GM23338 (cell line): ENCODE measurements around the gene STX10. TPM values are rescaled to one million over a fixed set of nuclear protein-coding genes. Genes with fewer than 3 reads are reported as not detected.
"Not testable (repeated sequence)": the region's sequence is repeated elsewhere in the genome, so short reads cannot be mapped to it uniquely, and the experiment has no call there.

Source experiments
- ATAC-seq: fragments of 200-7000 bp; cut with Tn5 transposase; 3 replicates; pipeline ENCODE4 v1.9.1; 2020
- DNase-seq: peaks from one replicate; pipeline ENCODE4 v3.0.0-alpha.2; 2015; ENCODE audit warnings: low spot score
- H2AFZ ChIP-seq: fragments of 200-600 bp; sonication (generic); 2 replicates; pipeline ENCODE4 v1.8.0; 2016; ENCODE audit warnings: antibody characterized with exemption, mild to moderate bottlenecking, moderate library complexity
- H3F3A ChIP-seq: fragments of 200-600 bp; sonication (generic); replicated peaks from 2 replicates; pipeline ENCODE4 v1.8.0; 2017; ENCODE audit warnings: antibody characterized with exemption, mixed run types, low read depth
- H3K27ac ChIP-seq: fragments of 200-600 bp; sonication (generic); 2 replicates; pipeline ENCODE4 v1.6.1; 2016; ENCODE audit warnings: low read depth
- H3K27me3 ChIP-seq: fragments of 200-600 bp; sonication (generic); 2 replicates; pipeline ENCODE4 v1.8.0; 2016; ENCODE audit warnings: mild to moderate bottlenecking, mixed run types, moderate library complexity; ENCODE audit not compliant: insufficient read depth
- H3K36me3 ChIP-seq: fragments of 200-600 bp; sonication (generic); 2 replicates; pipeline ENCODE4 v1.8.0; 2016; ENCODE audit warnings: mild to moderate bottlenecking; ENCODE audit not compliant: insufficient read depth
- H3K4me1 ChIP-seq: fragments of 200-600 bp; sonication (generic); 2 replicates; pipeline ENCODE4 v1.8.0; 2016; ENCODE audit warnings: mild to moderate bottlenecking, moderate library complexity; ENCODE audit not compliant: insufficient read depth
- H3K4me2 ChIP-seq: fragments of 200-600 bp; sonication (generic); 2 replicates; pipeline ENCODE4 v1.7.1; 2017; ENCODE audit warnings: mixed run types
- H3K4me3 ChIP-seq: fragments of 200-600 bp; sonication (generic); 2 replicates; pipeline ENCODE4 v1.6.1; 2016; ENCODE audit warnings: mixed run types
- H3K79me2 ChIP-seq: fragments of 200-600 bp; sonication (generic); replicated peaks from 2 replicates; pipeline ENCODE4 v1.8.0; 2017; ENCODE audit warnings: mild to moderate bottlenecking; ENCODE audit not compliant: insufficient read depth
- H3K9me2 ChIP-seq: fragments of 200-600 bp; sonication (generic); 2 replicates; pipeline ENCODE4 v1.8.0; 2017; ENCODE audit not compliant: insufficient read depth
- H4K20me1 ChIP-seq: fragments of 200-600 bp; sonication (generic); replicated peaks from 2 replicates; pipeline ENCODE4 v1.8.0; 2017; ENCODE audit warnings: mild to moderate bottlenecking; ENCODE audit not compliant: insufficient read depth
- H3K27ac Mint-ChIP-seq: 2 replicates; pipeline ENCODE4 v1.8.0; 2020; ENCODE audit warnings: inconsistent platforms, mild to moderate bottlenecking, moderate library complexity, mixed read lengths
- H3K27me3 Mint-ChIP-seq: 3 replicates; pipeline ENCODE4 v1.8.0; 2022; ENCODE audit warnings: low read depth, mild to moderate bottlenecking, moderate library complexity, mixed read lengths, inconsistent platforms; ENCODE audit not compliant: insufficient read depth, poor library complexity
- H3K36me3 Mint-ChIP-seq: 3 replicates; pipeline ENCODE4 v1.8.0; 2021; ENCODE audit warnings: low read depth, mild to moderate bottlenecking, inconsistent platforms, moderate library complexity, mixed read lengths
- H3K4me1 Mint-ChIP-seq: 3 replicates; pipeline ENCODE4 v1.8.0; 2020; ENCODE audit warnings: mild to moderate bottlenecking, inconsistent platforms, mixed read lengths
- H3K4me3 Mint-ChIP-seq: 3 replicates; pipeline ENCODE4 v1.8.0; 2021; ENCODE audit warnings: moderate library complexity, mild to moderate bottlenecking, inconsistent platforms, mixed read lengths
- H3K9me3 Mint-ChIP-seq: 3 replicates; pipeline ENCODE4 v1.8.0; 2020; ENCODE audit warnings: moderate library complexity, mild to moderate bottlenecking, inconsistent platforms, mixed read lengths
- CREB1 ChIP-seq: fragments of 250-450 bp; sonication (Bioruptor Pico); IDR thresholded peaks from 2 replicates; pipeline ENCODE4 v1.5.0; 2020; ENCODE audit warnings: low read depth, mild to moderate bottlenecking, moderate library complexity
- CTCF ChIP-seq, 2 experiments: fragments of 200-600 bp in 1 of 2; sonication (generic) in 1 of 2; conservative IDR thresholded peaks; 2 replicates each; pipeline versions ENCODE4 v1.5.1 to v1.6.1; 2016 to 2017; ENCODE audit warnings: antibody characterized with exemption in 2 of 2, low read depth in 2 of 2, mild to moderate bottlenecking in 2 of 2, moderate library complexity in 1 of 2
- EZH2 ChIP-seq: fragments of 200-600 bp; sonication (generic); IDR thresholded peaks from one replicate; pipeline ENCODE4 v1.8.0; 2017; ENCODE audit warnings: antibody characterized with exemption, mild to moderate bottlenecking, low read depth; ENCODE audit not compliant: unreplicated experiment
- EZH2phosphoT487 ChIP-seq: fragments of 200-600 bp; sonication (generic); IDR thresholded peaks from one replicate; pipeline ENCODE4 v1.8.1; 2018; ENCODE audit warnings: antibody characterized with exemption; ENCODE audit not compliant: unreplicated experiment
- JUNB ChIP-seq: IDR thresholded peaks from one replicate; pipeline ENCODE4 v1.6.1; 2016; ENCODE audit warnings: antibody characterized with exemption; ENCODE audit not compliant: unreplicated experiment
- NANOG ChIP-seq: IDR thresholded peaks from 2 replicates; pipeline ENCODE4 v1.6.1; 2016; ENCODE audit warnings: antibody characterized with exemption, borderline replicate concordance
- POLR2AphosphoS5 ChIP-seq: IDR thresholded peaks from 2 replicates; pipeline ENCODE4 v1.6.1; 2016; ENCODE audit warnings: antibody characterized with exemption, low read depth
- STAT1 ChIP-seq: IDR thresholded peaks from one replicate; pipeline ENCODE4 v1.6.1; 2016; ENCODE audit warnings: antibody characterized with exemption; ENCODE audit not compliant: unreplicated experiment
- ZNF114 ChIP-seq: fragments of 250-450 bp; sonication (Bioruptor Pico); IDR thresholded peaks from 2 replicates; pipeline ENCODE4 v1.5.0; 2020; ENCODE audit warnings: mild to moderate bottlenecking, moderate library complexity
- ZNF331 ChIP-seq: fragments of 250-450 bp; sonication (Bioruptor Pico); IDR thresholded peaks from 2 replicates; pipeline ENCODE4 v1.5.0; 2020; ENCODE audit warnings: low read depth, mild to moderate bottlenecking, moderate library complexity
- polyA plus RNA-seq: library from polyadenylated mRNA; unstranded; fragments of >200 nt; fragmentation: Nextera tagmentation; extraction: Ambion mirVana; gene quantifications from 2 replicates; pipeline ENCODE4 v1.2.1, GENCODE V29; 2016
- total RNA-seq: library from RNA; depleted of rRNA; stranded (reverse); fragments of >200 nt; shearing (Covaris generic); gene quantifications from 2 replicates; pipeline ENCODE4 v1.2.3, GENCODE V29; 2014
- TF ChIP-seq, protein P1 (sequence below): fragments of 250-450 bp; sonication (Bioruptor Pico); IDR thresholded peaks from 2 replicates; pipeline ENCODE4 v1.5.0; 2020; ENCODE audit warnings: mild to moderate bottlenecking, moderate library complexity
- TF ChIP-seq, protein P2 (sequence below): IDR thresholded peaks from one replicate; pipeline ENCODE4 v1.6.1; 2018; ENCODE audit warnings: antibody characterized with exemption; ENCODE audit not compliant: unreplicated experiment

The STX10 gene
- total and polyA plus RNA-seq, 2 experiments from 2014 or later = 42.8 to 55.9 TPM

GRCh38 chr19:13177584-13177983 lies 27.4 kb upstream of the STX10 start:
- not testable (repeated sequence) for H3K4me1 Mint-ChIP-seq, H3K4me3 Mint-ChIP-seq, H3K27ac Mint-ChIP-seq, H3K79me2 ChIP-seq, H3K27me3 ChIP-seq, H3K36me3 ChIP-seq, H3K9me3 Mint-ChIP-seq, H3K4me3 ChIP-seq, H3K9me2 ChIP-seq, H2AFZ ChIP-seq, H3K4me1 ChIP-seq, H3F3A ChIP-seq, H3K27ac ChIP-seq, H4K20me1 ChIP-seq, ATAC-seq, H3K36me3 Mint-ChIP-seq, H3K4me2 ChIP-seq, DNase-seq
- H3K27me3 Mint-ChIP-seq = peaks cover 11% of the 10 kb centered on the region

DNA sequence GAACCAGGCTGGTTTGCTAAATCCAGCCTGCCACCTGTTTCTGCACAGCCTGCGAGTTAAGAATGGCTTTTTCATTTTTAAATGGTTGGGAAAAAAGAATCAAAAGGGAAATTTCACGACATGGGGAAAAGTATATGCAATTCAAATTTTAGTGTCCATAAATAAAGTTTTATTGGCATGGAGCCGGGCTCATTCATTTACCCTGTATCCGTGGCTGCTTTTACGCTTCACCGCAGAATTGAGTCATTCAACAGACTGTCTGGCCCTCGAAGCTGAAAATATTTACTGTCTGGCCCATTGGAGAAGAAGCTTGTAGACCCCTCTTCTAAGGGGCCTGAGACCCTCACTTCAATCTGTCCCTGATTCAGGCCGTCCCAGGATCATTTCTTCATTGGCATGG lies 26.2 kb upstream of the STX10 start:
- Histone ChIP-seq H3F3A (no peaks in the 10 kb centered on the region), H4K20me1 (no peaks in the 10 kb centered on the region), H3K4me3 (no peak overlapping the region), H2AFZ (no peak overlapping the region), H3K79me2 (no peaks in the 10 kb centered on the region), H3K4me1 (no peaks in the 10 kb centered on the region), H3K27me3 (no peaks in the 10 kb centered on the region), H3K36me3 (no peaks in the 10 kb centered on the region), H3K27ac (no peak overlapping the region), H3K9me2 (no peaks in the 10 kb centered on the region), H3K4me2 (no peak overlapping the region)
- peaks cover 11% of the 10 kb centered on the region for H3K27me3 Mint-ChIP-seq
- H3K9me3 Mint-ChIP-seq = no peaks in the 10 kb centered on the region
- peaks cover 2% of the 10 kb centered on the region; the same call in 1 of the 3 replicates for H3K36me3 Mint-ChIP-seq
- ATAC-seq = no peak
- no peak overlapping the region for H3K4me3 Mint-ChIP-seq
- no peak for DNase-seq
- H3K4me1 Mint-ChIP-seq = peaks cover 11% of the 10 kb centered on the region; the same call in 2 of the 3 replicates
- no peak overlapping the region for H3K27ac Mint-ChIP-seq
- TF ChIP-seq ZNF331 (CRISPR knock-in tag) (no peak), POLR2AphosphoS5 (no peak), ZNF114 (CRISPR knock-in tag) (no peak), JUNB (no peak), CREB1 (CRISPR knock-in tag) (no peak), EZH2 (no peak), EZH2phosphoT487 (no peak), NANOG (no peak), CTCF (conservative IDR thresholded peaks at IDR 0.05; ENCODE audit: low read depth in 2 of 2) (no peak), STAT1 (no peak)
- TF ChIP-seq, protein P1, sequence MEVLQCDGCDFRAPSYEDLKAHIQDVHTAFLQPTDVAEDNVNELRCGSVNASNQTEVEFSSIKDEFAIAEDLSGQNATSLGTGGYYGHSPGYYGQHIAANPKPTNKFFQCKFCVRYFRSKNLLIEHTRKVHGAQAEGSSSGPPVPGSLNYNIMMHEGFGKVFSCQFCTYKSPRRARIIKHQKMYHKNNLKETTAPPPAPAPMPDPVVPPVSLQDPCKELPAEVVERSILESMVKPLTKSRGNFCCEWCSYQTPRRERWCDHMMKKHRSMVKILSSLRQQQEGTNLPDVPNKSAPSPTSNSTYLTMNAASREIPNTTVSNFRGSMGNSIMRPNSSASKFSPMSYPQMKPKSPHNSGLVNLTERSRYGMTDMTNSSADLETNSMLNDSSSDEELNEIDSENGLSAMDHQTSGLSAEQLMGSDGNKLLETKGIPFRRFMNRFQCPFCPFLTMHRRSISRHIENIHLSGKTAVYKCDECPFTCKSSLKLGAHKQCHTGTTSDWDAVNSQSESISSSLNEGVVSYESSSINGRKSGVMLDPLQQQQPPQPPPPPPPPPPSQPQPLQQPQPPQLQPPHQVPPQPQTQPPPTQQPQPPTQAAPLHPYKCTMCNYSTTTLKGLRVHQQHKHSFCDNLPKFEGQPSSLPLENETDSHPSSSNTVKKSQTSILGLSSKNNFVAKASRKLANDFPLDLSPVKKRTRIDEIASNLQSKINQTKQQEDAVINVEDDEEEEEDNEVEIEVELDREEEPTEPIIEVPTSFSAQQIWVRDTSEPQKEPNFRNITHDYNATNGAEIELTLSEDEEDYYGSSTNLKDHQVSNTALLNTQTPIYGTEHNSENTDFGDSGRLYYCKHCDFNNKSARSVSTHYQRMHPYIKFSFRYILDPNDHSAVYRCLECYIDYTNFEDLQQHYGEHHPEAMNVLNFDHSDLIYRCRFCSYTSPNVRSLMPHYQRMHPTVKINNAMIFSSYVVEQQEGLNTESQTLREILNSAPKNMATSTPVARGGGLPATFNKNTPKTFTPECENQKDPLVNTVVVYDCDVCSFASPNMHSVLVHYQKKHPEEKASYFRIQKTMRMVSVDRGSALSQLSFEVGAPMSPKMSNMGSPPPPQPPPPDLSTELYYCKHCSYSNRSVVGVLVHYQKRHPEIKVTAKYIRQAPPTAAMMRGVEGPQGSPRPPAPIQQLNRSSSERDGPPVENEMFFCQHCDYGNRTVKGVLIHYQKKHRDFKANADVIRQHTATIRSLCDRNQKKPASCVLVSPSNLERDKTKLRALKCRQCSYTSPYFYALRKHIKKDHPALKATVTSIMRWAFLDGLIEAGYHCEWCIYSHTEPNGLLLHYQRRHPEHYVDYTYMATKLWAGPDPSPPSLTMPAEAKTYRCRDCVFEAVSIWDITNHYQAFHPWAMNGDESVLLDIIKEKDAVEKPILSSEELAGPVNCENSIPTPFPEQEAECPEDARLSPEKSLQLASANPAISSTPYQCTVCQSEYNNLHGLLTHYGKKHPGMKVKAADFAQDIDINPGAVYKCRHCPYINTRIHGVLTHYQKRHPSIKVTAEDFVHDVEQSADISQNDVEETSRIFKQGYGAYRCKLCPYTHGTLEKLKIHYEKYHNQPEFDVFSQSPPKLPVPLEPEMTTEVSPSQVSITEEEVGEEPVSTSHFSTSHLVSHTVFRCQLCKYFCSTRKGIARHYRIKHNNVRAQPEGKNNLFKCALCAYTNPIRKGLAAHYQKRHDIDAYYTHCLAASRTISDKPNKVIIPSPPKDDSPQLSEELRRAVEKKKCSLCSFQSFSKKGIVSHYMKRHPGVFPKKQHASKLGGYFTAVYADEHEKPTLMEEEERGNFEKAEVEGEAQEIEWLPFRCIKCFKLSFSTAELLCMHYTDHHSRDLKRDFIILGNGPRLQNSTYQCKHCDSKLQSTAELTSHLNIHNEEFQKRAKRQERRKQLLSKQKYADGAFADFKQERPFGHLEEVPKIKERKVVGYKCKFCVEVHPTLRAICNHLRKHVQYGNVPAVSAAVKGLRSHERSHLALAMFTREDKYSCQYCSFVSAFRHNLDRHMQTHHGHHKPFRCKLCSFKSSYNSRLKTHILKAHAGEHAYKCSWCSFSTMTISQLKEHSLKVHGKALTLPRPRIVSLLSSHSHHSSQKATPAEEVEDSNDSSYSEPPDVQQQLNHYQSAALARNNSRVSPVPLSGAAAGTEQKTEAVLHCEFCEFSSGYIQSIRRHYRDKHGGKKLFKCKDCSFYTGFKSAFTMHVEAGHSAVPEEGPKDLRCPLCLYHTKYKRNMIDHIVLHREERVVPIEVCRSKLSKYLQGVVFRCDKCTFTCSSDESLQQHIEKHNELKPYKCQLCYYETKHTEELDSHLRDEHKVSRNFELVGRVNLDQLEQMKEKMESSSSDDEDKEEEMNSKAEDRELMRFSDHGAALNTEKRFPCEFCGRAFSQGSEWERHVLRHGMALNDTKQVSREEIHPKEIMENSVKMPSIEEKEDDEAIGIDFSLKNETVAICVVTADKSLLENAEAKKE (CRISPR knock-in tag) = no peak
- TF ChIP-seq, protein P2, sequence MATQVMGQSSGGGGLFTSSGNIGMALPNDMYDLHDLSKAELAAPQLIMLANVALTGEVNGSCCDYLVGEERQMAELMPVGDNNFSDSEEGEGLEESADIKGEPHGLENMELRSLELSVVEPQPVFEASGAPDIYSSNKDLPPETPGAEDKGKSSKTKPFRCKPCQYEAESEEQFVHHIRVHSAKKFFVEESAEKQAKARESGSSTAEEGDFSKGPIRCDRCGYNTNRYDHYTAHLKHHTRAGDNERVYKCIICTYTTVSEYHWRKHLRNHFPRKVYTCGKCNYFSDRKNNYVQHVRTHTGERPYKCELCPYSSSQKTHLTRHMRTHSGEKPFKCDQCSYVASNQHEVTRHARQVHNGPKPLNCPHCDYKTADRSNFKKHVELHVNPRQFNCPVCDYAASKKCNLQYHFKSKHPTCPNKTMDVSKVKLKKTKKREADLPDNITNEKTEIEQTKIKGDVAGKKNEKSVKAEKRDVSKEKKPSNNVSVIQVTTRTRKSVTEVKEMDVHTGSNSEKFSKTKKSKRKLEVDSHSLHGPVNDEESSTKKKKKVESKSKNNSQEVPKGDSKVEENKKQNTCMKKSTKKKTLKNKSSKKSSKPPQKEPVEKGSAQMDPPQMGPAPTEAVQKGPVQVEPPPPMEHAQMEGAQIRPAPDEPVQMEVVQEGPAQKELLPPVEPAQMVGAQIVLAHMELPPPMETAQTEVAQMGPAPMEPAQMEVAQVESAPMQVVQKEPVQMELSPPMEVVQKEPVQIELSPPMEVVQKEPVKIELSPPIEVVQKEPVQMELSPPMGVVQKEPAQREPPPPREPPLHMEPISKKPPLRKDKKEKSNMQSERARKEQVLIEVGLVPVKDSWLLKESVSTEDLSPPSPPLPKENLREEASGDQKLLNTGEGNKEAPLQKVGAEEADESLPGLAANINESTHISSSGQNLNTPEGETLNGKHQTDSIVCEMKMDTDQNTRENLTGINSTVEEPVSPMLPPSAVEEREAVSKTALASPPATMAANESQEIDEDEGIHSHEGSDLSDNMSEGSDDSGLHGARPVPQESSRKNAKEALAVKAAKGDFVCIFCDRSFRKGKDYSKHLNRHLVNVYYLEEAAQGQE = no peak
